ENCODE data around the gene ACSF3.
"Not testable (repeated sequence)": the region's sequence is repeated elsewhere in the genome, so short reads cannot be mapped to it uniquely, and the experiment has no call there.

Gene ACSF3

DNA sequence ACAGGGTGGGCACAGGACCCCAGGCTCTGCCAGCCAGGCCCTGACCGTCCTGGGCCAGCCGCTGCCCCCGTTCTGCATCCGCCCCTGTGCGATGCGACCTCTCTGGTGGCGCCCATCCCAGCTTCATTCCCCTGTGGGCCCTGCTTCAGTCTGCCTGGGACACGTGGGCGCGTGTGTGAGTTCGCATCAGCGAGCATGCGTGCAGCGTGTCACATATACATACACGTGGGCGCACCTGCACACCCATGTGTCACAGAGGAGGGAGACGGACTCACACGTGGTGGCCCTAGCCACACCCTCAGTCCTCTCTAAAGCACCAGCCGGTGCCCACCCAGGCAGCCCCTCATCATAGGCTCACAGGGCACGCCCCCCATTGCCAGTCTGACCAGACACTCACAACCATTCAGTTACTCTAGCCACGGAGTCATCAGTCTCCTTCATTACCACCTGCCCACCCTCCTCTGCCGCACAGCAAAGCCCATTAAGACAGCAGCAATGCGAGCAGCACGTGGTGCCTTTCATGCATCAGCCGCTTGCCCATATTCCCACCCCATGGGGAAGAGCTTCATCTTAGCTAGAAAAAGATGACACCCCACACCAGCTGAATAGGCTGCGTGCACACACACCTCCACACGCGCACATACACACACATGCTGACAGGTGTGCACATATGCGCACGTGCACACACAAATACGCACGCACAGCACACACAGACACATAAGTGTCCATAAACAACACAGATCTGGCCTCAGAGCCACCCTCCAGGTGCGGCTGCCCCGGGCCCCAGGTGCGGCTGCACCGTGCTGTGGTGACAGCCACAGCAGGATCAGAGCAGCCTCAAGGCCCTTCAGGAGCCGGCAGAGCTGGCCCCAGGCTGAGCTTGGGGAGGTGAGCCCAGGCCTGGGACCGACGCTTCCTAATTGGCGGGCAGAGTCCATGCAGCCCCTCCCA is 68.4 kb downstream of the ACSF3 start:
- DNase-seq (ENCODE audit: low spot score) = no peak

GRCh38 chr16:89163297-89163696 is 69.6 kb downstream of the ACSF3 start:
- no peak for DNase-seq (ENCODE audit: low spot score)

GRCh38 chr16:89164436-89164835 is 70.8 kb downstream of the ACSF3 start:
- DNase-seq (ENCODE audit: low spot score) = no peak

GRCh38 chr16:89164847-89165680 is 71.4 kb downstream of the ACSF3 start:
- no peak for DNase-seq (ENCODE audit: low spot score)

DNA sequence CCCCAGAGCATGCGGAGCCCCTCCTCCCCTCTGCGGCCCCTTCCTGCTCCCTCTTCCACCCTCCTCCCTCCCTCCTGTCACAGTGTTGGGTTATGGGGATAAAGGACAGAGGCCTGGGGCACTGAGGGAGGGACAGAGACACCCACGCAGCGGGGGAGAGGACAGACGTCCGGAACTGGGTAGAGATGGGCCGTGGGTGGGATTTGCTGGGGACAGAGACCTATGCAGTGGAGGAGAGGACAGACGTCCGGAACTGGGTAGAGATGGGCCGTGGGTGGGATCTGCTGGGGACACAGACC is 72.0 kb downstream of the ACSF3 start:
- DNase-seq (ENCODE audit: low spot score) = not testable (repeated sequence)

DNA sequence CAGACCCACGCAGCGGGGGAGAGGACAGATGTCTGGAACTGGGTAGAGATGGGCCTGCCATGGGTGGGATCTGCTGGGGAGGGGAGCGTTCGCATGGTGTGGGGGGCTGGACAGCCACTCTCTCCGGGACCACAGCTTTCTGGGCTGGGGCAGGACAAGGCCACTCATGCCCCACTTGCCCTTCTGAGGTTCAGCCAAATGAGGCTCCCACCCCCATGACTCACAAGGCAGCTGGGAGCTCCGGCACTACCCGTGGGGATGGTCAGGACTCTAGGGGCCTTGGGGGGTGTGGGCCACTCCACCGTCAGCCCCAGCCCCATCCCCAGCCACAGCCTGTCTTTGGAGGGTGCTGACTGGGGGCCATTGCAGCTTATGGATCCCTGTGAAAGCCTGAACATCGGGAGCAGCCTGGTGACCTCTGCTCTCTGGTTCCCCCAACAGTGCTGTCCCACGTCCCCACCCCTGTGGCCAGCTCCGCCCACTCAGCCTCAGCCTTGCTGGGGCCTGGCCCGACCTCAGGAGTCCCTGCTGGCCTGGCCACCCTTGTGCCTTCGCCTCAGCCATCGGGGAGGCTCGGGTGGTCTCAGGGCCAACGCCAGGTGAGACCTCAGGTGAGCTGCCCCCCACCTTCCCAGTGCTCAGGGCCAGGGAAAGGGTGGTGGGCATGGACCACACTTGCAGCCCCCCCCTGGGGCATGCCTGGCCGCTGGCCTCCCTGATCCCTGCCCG is 73.2 kb downstream of the ACSF3 start:
- no peak for DNase-seq (ENCODE audit: low spot score)

DNA sequence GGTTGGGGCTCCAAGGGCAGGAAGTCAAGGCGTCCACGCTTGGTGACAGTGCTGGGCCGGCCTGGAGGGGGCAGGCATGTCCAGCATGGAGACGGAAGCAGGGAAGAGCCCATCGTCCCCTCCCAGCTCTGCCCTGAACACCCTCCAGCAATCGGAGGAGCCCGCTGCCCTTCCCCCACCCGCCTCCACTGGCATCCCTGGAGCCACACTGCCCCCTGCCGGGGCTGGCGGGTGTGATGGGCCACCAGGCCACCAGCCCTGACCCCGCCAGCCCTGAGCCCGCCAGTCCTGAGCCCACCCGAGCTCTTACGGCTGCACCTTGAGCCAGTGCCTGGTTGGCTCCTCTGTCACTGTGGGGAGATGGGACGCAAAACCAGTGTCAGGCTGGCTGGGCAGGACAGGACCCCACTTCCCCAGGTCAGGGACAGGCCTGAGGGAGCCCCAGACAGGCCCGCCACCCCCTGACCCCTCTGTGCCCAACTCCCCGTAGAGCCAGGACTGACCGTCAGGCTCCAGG is 73.8 kb downstream of the ACSF3 start:
- DNase-seq (ENCODE audit: low spot score) = peak; percentile 43

DNA sequence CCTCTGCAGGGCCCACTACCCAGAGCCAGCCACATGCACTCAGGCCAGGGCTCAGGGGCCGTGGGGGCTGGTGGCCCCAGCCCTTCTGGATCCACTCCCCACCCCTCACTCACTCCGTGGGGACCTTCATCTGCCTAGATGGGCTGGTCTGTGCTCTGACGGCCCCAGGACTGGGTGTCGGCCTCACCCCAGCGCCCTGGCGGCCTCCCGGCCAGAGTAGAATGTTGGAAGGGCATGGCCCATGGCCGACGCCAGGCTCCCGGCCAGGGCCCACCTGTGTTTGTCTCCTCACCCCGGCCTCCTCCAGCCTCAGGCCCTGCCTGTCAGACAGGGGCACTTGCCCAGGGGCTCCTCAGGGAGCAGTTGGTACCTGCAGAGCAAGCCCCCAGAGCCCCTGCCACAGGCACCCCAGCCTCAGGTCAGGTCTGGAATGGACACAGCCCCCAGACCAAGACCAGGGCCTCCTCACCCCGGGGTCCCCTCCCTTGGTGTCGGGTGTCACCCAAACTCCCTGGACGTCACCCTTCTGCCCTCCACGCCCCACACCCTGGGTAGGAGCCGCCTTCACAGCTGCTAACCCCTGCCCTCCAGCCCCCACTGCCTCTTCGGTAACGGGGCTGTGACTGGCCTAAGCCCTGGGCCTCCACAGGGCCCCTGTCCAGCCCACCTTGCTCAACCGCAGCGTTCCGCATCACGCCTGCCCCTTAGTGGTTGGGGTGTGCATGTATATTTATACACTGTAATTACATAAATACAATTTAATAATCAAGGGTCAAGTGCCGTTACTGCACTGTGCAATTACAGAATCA is 74.9 kb downstream of the ACSF3 start:
- DNase-seq (ENCODE audit: low spot score) = no peak

DNA sequence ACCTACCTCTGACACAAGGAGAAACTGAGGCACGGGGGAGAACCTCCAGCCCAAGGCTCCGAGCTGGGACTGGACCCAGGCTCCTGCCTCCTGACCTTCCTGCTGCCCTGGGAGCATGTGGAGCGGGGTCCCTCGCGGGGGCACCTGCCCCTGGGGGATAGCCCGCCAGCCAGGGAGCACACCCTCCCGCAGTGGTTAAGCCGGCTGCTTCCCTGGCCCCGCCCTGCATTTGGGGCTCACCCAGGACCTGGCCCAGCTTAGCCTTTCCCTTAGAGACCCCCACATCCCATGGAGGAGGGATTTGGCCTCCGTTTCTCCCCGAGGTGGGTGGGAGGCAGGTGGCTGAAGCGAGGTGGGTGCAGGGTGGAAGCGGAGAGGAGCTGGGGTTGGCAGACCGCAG is 76.1 kb downstream of the ACSF3 start:
- DNase-seq (ENCODE audit: low spot score) = no peak

- DNase-seq (ENCODE audit: low spot score) = peak; percentile 31
Observed at GRCh38 chr16:89170346-89171215, 76.9 kb downstream of the ACSF3 start.

DNA sequence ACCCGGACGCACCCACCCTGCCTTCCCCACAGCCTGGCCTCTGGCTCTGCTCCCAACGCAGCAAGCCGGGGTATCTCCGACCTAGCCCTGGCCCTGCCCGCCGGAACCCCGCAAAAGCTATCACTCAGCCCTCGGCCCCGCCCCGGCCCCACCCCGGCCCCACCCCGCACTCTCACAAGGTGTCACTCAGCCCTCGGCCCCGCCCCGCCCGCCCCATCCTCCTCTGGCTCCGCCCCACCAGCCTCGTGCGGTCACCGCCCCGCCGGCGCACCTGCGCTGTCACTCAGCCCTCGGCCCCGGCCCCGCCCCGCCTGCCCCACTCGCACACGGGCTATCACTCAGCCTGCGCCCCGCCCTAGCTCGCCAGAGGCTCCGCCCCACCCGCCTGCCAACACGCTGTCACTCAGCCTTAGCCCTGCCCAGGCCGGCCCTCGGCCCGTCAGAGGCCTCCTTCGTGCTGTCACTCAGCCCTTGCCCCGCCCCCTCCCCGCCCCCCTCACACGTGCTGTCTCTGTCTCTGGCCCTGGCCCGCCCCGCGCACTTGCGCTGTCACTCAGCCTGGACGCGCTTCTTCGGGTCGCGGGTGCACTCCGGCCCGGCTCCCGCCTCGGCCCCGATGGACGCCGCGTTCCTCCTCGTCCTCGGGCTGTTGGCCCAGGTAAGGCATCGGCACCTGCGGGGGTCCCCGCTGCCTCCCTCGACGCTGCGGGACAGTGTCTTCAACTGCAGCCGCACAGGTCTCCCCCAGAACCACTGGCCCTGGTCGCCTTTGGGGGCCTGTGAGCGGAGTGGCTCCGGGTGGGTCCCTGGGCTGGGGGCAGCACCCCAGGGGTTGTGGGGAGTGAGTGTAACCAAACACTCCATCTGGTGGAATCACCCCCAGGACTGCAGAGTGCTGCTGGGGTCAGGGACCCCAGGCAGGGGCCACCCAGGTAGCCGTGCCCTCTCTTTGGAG is 77.8 kb downstream of the ACSF3 start, which contains the start of gene CDH15:
Gene CDH15, plus strand, starts transcription at position 533 of the 955 bp plus-strand sequence. Its CDS starts 84 bp downstream, at position 617.
- peak; percentile 94 for DNase-seq (ENCODE audit: low spot score)

DNA sequence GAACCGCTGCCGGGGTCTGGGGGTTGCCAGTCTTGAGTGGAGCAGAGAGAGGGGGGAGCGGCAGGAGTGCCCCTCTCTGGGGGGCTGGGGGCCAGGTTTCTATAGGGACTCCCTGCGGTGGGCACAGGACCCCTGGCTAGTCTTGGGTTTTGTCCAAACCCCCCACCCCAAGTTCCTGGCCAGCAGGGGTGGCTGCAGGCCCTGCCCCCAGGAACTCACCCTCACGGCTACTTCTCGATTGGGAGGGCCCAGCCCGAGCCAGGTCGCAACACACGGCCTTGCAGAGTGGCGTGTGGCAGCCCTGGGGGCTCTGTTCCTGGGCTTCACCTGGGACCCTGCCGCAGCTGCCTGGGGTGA is 78.5 kb downstream of the ACSF3 start:
- no peak for DNase-seq (ENCODE audit: low spot score)

DNA sequence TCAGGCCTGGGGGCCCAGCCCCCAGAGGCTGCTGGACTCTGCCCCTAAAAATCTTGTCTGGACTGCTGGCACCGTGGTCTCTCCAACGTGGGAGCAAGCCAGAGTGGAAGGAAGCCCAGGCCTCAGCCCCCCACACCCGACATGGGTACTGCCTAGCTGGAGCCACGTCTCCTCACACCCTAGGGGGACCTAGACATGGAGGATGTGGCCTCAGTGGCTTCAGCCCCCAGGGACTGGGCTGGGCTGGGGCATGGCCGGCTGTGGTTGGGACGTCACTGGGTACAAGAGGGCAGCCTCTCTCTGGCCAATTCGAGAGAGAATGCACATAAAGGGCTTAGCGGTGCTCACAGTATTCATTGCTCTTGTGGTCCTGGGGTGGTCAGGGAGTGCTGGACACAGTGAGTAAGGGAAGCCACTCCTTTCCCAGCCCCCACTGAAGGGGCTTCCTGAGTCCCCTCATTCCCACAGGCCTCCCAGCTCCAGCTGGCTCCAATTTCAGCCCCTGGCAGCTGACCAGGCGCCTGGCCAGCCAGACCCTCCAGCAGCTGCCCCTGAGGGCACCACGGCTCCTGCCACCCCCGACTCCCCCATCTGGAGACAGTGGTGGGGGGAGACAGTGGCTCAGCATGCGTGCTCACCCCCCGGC is 79.0 kb downstream of the ACSF3 start:
- DNase-seq (ENCODE audit: low spot score) = no peak

- no peak for DNase-seq (ENCODE audit: low spot score)
Observed at GRCh38 chr16:89173174-89173921, 79.7 kb downstream of the ACSF3 start.

- no peak for DNase-seq (ENCODE audit: low spot score)
Observed at GRCh38 chr16:89174055-89174827, 80.6 kb downstream of the ACSF3 start.

- no peak for DNase-seq (ENCODE audit: low spot score)
Observed at GRCh38 chr16:89174877-89175276, 81.2 kb downstream of the ACSF3 start.
